Activated CD4-positive, alpha-beta T cell treated with anti-CD3 and anti-CD28 coated beads, Interleukin-10, Interleukin-2, amounts not matched to agents 100 ng/mL and 50 ng/mL, durations not matched to agents 16 hours and 8 hours (primary cell): ENCODE measurements around the gene CHP2.
"Not testable (repeated sequence)": the region's sequence is repeated elsewhere in the genome, so short reads cannot be mapped to it uniquely, and the experiment has no call there.

Source experiments
- DNase-seq: peaks from one replicate; pipeline ENCODE4 v3.0.0-alpha.2; 2020

CHP2 gene

DNA sequence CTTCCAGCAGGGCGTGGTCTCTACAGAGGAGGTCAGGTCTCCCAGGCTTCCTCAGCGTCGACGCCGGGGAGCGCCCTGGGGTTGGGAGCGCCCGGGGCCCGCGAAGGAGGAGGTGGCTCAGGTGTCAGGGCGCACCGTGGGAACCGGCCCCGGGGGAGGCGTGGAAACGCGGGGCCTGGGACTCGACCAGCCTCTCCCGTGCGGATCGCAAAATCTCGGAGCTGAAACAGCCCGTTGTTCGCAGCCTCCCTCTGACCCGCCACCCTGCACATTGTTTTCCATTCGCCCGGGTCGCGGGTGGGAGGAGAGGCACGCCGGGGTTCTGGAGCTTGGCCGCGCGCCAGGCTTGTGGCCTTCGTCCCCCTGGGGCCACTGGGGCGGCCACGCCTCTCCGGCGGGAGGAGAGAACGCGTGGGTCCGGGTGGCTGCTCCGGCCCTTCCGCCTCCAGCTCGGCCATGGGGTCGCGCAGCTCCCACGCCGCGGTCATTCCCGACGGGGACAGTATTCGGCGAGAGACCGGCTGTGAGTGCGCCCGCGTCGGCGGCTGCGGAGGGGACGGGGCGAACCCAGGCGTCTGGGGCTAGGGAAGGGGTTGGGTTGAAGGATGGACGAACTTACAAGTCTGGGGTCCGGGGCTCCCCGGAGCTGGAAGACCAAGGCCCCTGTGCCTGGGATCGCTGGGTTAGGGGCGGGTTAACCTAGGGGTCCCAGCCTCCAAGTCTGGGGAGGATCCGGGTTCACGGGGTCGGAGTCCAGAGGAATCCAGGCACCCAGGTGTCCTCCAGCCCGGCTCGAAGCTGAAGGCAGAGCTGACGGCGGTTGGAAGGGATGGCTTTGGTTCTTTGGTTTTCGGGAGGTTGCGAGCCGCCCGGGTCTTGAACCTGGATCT, at the start of gene CHP2:
Gene CHP2 (plus strand): TSS at position 433 of the 890 bp plus-strand sequence. CDS start 24 bp downstream, at position 457.
- no peak for DNase-seq

DNA sequence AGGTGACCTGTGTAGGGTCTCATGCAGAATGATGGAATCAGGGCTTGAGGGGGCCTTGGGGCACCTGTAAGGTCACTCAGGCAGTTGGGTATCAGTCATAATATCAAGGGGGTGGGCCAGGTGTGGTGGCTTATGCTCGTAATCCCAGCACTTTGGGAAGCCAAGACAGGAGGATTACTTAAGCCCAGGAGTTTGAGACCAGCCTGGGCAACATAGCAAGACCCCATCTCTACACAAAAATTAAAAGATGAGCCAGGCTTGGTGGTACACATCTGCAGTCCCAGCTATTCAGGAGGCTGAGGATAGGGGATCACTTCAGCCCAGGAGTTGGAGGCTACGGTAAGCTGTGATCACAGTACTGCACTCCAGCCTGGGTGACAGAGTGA, 49.3 kb upstream of the CHP2 start:
- DNase-seq, result no peak

DNA sequence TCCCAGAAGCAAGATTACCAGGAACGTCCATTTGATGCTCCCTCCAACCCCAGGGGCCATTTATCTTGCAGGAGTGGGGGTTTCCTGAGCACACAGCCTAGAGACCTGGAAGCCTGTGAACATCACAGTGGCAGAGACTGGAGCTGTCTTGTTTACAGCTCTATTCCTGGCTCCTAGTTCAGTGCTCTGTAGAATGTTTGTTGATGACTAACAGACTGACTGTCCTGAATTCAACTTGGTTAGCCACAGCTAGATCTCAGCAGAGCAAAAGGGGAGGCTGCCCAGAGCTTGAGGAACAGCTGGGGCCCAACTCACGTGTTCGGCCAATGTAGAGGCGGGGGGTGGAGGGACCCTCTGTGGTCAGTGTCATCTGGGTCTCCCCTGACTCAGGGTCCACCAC, 48.4 kb upstream of the CHP2 start:
- DNase-seq, result no peak

DNA sequence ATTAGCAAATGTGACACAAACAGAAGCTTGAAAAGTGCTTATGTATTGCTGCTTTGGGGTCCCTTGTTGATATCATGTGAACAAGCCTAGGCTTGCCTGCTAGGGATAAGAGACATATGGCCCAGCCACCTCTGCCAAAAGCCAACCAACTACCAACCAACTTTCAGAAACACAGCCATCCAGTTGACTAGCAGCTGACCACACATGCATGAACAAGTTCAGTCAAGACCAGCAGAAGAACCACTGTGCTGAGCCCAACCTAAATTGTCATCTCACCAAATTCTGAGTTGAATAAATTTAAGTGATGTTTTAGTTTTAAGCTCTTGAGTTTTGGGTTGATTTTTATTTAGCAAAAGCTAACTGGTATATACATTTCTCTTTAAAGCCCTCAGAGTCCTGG, 45.3 kb upstream of the CHP2 start:
- DNase-seq, result no peak

DNA sequence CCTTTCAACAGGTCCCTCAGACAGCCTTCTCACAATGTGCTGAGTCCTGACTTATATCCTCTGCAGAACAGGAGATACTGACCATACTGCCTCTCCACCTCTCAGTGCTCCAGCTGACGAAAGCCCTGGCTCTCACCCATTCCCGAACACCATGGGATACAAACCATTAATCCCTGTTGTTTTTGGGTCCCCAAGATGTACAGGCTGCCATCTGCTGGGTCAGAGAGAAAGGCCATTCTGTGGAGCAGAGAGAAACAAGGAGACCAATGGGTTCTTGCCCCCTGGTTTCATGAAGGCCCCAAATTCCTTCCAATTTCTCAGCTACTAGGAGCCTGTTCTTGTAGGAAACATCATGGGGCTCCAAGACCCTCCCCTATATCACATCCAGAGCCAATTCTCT, 44.8 kb upstream of the CHP2 start:
- no peak for DNase-seq

DNA sequence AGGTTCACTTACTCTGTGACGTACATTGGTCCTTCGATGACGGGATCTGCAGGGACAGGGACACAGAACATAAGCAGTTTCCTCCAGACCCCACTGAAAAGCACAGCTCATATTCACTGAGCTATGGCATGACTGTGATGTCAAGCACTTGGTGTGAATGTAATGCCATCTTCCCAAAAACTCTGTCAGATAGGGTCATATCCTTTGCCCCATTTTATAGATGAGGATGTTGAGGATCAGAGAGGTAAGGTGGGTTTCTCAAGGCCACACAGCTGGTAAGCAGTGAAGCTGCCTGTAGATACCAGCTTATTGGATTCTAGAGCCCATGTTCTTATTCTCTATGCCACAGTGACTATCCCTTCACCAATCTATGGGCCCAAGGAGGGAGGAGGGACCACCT, 44.3 kb upstream of the CHP2 start:
- no peak for DNase-seq

DNA sequence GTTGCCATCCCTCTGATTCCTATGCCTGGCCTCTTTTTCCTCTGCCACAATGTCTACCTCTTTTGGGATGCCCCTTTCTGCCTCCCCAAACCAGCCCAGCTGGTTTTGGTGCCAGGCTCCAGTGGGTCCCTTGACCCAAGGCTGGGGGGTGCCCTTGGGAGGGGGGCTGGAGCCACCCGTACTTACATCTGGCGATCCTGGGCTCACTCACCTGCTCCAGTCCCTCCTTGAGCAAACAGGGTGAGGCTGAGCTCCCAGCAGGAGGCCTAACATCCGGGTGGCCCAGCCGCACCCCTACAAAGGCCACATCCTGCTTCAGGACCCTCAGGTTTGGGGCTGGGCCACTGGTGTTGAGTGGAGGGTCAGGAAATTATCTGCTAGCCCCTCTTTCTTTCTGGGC, 43.0 kb upstream of the CHP2 start:
- DNase-seq, result no peak

DNA sequence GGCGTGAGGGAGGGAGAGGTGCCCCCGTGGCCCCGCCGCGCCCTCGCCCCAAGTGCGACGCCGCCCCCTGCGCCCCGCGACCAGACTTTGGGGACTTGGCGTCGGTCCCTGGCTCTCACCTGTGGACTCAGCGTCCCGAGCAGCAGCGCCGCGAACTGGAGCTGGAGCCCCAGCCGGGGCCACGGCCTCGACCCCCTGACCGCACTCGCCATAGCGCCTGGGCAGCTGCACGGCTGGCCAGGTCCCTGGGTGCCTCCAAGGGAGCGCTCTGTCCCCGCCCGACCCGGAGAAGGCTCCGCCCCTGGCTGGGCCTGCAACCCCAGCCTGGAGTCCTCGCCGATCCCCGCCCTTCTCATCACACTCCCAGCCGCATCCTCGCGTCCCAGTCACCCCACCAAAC, 41.9 kb upstream of the CHP2 start, which contains the start of gene ERN2:
Gene ERN2 (minus strand): TSS at position 247 of the 400 bp plus-strand sequence. CDS start 35 bp downstream, at position 212.
- DNase-seq, result no peak

DNA sequence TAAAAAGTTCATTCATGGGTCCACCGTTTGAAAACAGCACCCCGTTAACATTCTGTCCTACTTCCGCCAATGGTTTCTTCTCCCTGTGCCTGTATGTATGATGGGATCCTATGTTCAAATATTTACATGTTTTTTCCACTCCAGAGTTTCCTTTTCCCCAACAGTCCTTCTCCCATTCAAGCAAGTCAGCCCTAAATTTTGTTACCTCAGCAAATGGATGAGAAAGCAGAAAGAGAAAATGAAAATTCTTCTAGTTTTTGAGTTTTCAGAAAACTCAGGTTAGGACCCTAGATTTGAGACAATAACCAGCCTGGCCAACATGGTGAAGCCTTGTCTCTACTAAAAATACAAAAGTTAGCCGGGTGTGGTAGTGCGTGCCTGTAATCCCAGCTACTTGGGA, 38.3 kb upstream of the CHP2 start:
- no peak for DNase-seq

DNA sequence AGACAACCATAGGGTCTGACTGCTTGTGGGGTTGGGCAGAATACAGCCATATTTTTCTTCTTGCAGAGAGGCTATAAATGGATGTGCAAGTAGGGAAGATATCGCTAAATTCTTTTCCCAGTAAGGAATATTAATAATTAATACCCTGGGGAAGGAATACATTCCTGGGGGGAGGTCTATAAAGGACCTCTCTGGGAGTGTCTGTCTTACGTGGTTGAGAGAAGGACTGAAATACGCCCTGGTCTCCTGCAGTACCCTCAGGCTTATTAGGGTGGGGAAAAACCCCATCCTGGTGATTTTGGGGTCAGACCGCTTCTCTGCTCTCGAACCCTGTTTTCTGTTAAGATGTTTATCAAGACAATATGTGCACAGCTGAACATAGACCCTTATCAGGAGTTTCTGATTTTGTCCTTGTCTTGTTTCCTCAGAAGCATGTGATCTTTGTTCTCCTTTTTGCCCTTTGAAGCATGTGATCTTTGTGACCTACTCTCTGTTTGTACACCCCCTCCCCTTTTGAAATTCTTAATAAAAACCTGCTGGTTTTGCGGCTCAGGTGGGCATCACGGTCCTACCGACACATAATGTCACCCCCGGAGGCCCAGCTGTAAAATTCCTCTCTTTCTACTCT, 32.1 kb upstream of the CHP2 start:
- not testable (repeated sequence) for DNase-seq

DNA sequence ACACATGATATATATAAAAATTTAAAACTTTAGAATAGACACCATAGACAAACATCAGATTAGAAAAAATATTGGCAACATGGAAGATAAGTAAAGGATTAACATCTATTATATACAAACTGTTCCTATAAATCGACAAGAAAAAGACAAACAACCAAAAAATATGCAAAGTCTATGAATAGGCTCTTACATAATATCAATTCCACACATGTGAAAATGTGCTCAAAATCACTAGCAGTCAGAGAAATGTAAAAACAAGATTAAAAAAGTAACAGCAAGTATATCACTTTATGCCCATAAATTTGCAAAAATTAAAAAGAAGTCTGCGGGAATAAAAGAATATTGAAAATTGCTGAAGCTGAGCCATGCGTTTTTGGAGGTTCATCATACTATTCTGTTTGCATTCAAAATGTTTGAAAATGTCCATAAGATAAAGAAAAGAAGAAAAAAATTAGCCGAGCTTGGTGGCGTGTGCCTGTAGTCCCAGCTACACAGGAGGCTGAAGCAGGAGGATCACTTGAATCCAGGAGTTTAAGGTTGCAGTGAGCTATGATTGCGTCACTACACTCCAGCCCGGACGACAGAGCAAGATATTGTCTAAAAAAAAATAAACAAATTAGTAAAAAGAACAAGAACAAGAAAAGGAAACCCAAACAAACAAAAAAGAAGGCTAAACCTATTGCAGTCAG, 30.6 kb upstream of the CHP2 start:
- DNase-seq, result no peak

DNA sequence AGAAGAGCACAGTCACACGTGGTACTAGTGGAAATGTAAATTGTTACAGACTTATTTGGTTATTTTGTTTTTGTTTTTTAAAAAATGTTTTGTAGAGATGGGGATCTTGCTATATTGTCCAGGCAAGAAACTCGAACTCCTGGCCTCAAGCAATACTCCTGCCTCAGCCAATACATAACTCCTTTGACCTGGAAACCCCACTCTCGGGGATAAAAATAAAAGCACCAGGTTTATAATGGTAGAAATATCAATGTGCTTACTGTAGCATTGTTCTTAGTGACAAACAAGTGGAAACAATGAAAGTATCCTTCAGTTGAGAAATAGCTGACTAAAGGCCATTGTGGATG, 30.1 kb upstream of the CHP2 start:
- no peak for DNase-seq

DNA sequence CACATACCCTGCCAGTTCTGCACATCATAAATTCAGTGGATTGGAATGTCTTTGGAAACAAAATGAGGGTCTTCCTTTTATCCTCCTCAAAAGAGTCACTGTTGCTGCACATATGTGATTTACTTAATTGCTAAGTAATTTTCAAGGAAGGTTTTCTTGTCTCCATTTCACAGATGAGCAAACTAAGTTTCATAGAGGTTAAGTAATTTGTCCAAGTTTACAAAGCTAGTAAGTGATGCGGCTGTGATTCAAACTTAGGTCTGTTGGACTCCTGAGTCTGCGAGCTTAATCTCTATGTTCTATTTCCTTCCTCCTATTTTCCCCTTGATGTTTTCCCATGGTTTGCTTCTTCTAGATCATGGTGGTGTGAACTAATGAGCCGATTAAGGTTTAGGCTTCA, 28.1 kb upstream of the CHP2 start:
- DNase-seq, result no peak

DNA sequence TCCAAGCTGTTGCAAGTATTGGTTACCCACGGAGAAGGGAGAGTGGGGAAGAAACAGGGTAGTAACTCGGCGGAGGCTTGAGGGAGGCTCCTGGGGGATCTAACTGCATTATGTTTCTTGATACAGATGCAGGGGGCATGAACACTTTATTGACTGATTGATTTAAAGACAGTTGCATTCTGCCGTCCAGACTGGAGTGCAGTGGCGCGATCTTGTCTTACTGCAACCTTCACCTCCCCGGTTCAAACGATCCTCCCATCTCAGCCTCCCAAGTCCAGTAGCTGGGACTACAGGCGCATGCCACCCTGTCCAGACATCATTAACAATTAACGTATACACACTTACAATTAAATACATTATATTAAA, 26.7 kb upstream of the CHP2 start:
- no peak for DNase-seq

DNA sequence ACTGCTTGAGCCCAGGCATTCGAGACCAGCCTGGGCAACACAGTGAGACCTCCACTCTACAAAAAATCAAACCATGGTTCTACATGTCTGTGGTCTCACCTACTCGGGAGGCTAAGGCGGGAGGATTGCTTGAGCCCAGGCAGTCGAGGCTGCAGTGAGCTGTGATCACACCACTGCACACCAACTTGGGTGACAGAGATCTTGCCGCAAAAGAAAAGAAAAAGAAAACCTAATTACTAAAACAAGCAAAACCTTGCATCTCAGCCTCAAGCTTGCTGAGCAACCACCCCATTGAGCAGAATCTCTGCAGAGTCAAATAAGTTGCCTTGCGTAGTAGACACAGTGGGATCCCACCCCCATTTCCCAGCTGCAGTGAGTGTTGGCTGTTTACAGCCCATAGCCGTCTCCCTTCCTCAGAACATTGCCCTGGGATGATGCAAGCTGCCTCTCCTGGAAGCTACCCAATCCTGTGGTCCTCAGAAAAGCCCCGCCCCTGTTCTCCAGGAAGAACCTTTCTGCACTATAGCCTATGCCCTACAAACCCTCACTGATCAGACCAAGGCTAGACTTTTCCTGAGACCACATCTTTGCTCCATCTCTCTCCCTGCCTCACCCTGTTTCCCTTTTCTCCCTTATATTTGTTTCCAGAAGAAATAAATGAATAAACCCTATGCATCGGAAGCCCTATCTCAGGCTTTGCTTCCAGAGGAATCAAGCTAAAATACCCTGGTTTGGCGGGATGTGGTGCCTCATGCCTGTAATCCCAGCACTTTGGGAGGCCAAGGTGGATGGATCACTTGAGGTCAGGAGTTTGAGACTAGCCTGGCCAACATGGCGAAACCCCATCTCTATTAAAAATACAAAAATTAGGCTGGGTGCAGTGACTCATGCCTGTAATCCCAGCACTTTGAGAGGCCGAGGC, 25.1 kb upstream of the CHP2 start:
- DNase-seq, result no peak

DNA sequence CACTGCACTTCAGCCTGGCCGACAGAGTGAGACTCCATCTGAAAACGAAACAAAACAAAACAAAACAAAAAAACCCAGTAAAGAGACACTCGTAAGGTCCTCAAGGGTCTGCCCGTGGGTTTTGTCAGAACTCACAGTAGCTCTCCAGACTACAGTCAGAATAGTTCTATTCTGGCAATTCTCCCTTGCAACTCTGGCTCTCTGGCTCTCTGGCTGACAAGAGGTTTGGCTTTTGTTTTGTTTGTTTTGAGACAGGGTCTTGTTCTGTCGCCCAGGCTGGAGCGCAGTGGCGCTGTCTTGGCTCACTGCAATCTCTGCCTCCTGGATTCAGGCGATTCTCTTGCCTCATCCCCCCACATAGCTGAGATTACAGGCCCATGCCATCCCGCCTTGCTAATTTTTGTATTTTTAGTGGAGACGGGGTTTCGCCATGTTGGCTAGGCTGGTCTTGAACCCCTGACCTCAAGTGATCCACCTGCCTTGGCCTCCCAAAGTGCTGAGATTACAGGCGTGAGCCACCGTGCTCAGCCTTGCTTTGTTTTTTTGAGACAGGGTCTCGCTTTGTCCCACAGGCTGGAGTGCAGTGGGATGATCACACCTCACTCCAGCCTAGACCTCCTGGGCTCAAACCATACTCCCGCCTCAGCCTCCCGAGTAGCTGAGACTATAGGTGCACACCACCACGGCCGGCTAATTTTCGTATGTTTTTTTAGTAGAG, 20.5 kb upstream of the CHP2 start:
- no peak for DNase-seq

DNA sequence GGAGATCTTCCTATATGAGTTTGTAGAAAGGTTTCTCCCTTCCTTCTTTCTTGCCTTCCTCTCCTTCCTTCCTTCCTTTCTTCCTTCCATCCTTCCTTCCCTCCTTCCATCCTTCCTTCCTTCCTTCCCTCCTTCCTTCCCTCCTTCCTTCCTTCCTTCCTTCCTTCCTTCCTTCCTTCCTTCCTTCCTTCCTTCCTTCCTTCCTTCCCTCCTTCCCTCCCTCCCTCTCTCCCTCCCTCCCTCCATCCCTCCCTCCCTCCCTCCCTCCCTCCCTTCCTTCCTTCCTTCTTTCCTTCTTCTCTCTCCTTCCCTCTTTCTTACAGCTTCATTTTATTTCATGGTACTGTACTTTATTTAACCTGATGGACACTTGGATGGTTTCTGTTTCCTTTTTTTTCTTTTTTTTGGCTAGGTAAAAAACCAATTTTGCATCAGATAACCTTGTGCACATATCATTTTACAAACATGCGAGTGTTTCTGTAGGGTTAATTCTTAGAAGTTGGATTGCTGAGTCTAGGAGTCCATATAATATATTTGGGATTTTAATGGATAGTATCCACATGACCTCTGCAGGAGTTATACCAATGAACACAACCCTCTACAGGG, 17.3 kb upstream of the CHP2 start:
- not testable (repeated sequence) for DNase-seq

DNA sequence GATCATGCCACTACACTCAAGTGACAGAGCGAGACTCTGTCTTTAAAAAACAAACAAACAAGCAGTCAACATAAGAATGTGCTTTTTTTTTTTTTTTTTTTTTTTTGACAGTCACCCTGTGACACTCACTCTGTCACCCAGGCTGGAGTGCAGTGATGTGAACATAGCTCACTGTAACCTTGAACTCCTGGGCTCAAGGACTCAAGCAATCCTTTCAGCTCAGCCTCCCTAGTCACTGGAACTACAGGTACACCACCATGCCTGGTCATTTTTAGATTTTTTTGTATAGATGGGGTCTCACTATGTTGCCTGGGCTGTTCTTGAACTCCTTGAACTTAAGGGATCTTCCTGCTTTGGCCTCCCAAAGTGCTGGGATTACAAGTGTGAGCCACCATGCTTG, 15.3 kb upstream of the CHP2 start:
- no peak for DNase-seq

DNA sequence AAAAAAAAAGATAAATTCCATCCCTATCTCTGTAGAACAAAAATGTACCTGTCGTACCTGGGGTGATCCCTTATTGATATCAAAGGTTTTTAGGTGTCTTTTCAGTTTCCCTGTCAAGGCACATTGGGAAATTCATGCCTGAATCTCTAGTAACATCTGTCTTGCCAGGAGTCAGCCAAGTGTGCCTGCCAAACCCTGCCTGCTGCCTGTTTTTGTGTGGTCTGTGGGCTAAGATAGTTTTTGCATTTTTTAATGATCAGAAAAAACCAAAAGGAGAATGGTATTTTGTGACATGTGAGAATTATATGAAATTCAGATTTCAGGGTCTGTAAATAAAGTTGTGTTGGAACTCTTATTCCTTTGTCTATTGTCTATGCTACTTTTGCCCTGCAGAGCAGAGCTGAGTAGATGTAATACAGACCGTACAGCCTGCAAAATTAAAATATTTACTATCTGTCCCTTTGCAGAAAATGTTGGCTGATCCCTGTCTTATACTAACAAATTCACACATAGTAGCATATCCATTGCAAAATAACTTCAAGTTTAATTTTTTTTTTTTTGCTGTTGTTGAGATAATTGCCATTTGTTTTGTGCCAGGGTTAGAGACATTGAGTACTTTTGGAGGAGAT, 13.0 kb upstream of the CHP2 start:
- DNase-seq, result no peak

DNA sequence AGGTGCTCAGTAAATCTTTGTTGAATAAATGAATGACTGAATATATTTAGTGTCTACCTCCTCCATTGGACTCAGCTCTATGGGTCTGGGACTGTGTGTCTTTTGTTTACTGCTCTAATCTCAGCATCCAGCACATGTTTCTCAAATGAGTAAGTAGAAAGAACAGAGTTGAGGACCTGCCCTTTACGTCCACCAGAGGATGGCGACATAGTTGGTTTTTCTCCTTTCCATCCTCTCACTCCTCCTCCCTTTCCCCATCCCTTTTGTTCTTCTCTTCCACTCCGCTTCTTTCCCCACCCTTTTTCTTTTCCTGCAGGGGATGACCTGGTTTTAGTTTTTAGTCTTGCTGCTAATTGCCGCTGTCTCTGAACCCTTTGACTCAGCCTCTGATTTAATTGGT, 12.1 kb upstream of the CHP2 start:
- no peak for DNase-seq

DNA sequence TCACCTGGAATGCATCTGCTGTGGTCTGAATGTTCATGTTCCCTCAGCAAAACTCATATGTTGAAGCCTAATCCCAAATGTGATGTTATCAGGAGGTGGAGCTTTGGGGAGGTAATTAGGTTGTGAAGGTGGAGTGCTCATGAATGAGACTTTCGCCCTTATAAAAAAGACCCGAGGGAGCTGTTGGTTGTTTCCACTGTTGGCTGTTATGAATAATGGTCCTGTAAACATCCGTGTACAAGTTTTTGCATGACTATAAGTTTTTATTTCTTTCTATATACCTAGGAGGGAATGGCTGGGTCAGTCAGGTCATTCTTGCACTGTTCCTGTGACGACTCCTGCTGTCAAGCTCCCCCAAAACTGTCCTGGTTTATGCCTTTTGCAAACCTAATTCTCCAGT, 9.6 kb upstream of the CHP2 start:
- DNase-seq, result no peak
